ENCODE data around the gene PSMB8.

PSMB8 gene

DNA sequence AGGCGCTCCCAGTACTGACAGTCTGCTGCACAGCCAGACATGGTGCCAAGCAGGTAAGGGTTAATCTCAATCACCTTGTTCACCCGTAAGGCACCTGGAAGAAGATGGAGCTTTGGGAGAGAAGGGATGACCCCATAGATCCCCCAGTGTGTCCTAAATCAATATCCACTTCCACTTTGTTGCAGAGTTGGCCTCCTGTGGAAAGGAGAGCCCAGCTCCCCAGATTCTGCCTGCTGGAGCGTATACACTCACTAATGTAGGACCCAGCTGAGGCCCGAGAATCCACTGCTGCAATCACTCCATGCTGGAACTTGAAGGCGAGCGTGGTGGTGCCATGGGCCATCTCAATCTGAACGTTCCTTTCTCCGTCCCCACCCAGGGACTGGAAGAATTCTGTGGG, 1.2 kb downstream of the PSMB8 start:
- ChIA-PET CTCF (no interaction called here), POLR2A (no interaction called here)
- TF ChIP-seq BHLHE40 (IDR thresholded peaks at IDR 0.05; ENCODE audit: borderline replicate concordance) (no peak), NFRKB (IDR thresholded peaks at IDR 0.05) (no peak), PKNOX1 (IDR thresholded peaks at IDR 0.05) (no peak), TARDBP (IDR thresholded peaks at IDR 0.05) (no peak), FOXK2 (IDR thresholded peaks at IDR 0.05) (no peak), ELF4 (IDR thresholded peaks at IDR 0.05) (no peak), SUZ12 (IDR thresholded peaks at IDR 0.05) (no peak), ZNF384 (IDR thresholded peaks at IDR 0.05) (no peak), SP1 (IDR thresholded peaks at IDR 0.05) (no peak), LEF1 (IDR thresholded peaks at IDR 0.05; ENCODE audit: borderline replicate concordance) (no peak), L3MBTL2 (conservative IDR thresholded peaks at IDR 0.05) (no peak), HDGF (IDR thresholded peaks at IDR 0.05; ENCODE audit: borderline replicate concordance) (no peak), ARNT (IDR thresholded peaks at IDR 0.05) (no peak), CTBP1 (IDR thresholded peaks at IDR 0.05; ENCODE audit: borderline replicate concordance) (no peak), FOXA1 (IDR thresholded peaks at IDR 0.05) (no peak)
- DNase-seq (ENCODE audit: extremely low spot score) = no peak

DNA sequence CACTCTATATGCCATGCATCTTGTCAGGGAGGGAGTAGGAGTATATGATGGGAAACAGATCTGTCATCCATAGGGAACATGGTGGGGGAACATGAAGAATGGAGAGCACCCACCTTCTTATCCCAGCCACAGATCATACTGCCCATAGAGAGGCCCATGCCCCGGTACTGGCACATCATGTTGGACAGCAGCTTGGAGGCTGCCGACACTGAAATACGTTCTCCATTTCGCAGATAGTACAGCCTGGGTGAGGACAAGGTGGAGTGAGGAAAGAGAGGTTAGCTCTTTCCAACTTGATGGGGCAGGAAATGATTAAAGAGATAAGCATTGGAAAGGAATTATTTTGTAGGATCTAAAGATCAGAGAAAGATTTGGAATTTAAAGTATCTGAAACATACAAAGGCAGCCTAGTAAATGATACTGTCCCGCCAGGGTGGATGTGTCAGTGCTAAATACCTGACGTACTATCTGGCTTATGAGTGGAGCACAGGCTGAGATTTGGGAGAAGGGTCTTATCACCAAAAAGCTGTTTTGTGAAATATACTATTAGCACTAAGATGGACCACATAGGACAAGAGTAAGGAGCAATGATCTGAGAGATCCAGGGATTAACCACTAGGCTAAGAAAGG, 1.7 kb downstream of the PSMB8 start:
- no peak for DNase-seq (ENCODE audit: extremely low spot score)
- TF ChIP-seq ZNF384 (IDR thresholded peaks at IDR 0.05) (no peak), ARNT (IDR thresholded peaks at IDR 0.05) (no peak), NFRKB (IDR thresholded peaks at IDR 0.05) (no peak), SUZ12 (IDR thresholded peaks at IDR 0.05) (no peak), BHLHE40 (IDR thresholded peaks at IDR 0.05; ENCODE audit: borderline replicate concordance) (no peak), LEF1 (IDR thresholded peaks at IDR 0.05; ENCODE audit: borderline replicate concordance) (no peak), FOXA1 (IDR thresholded peaks at IDR 0.05) (no peak), FOXM1 (IDR thresholded peaks at IDR 0.05; ENCODE audit: borderline replicate concordance) (no peak), SP1 (IDR thresholded peaks at IDR 0.05) (no peak), PKNOX1 (IDR thresholded peaks at IDR 0.05) (no peak), CTBP1 (IDR thresholded peaks at IDR 0.05; ENCODE audit: borderline replicate concordance) (no peak), HDGF (IDR thresholded peaks at IDR 0.05; ENCODE audit: borderline replicate concordance) (no peak), L3MBTL2 (conservative IDR thresholded peaks at IDR 0.05) (no peak), TARDBP (IDR thresholded peaks at IDR 0.05) (no peak), FOXK2 (IDR thresholded peaks at IDR 0.05) (no peak), ELF4 (IDR thresholded peaks at IDR 0.05) (no peak)
- POLR2A ChIA-PET = interaction anchor here (0.7 kb wide), 1 partner anchor 12 kb away, joined by 4 read pairs; the partner anchor contains the start of genes PSMB9 and TAP1
- CTCF ChIA-PET = interaction anchor here (1.3 kb wide), 1 partner anchor 26 kb away, joined by 5 read pairs; no protein-coding TSS in a partner anchor

DNA sequence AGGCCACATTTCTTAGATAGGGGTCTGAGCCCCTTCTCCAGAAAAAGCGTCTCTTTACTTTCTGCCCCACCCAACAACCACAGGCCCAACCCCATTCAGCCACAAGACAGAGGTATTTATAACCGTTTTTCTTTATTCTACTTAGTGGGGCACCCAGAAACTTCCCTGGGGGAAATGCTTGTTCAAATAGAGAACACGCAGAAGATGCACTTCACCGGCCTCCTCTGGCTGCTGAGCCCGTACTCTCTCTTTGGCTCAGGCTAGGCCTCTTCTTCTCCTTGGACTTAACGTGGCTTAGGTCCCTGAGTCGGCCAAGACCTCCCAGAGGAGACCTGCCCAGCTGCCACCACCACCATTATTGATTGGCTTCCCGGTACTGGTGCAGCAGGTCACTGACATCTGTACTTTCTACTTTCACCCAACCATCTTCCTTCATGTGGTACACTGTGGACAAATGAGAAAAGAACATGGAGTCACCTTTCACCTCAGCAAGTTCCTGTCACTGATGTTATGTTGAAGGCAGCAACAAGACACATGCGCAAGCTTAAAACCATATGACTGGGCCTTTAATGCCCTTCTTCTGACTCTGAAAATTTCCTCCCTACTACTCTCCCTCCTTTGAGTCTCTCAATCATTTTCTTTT, 3.1 kb downstream of the PSMB8 start:
- TF ChIP-seq ZNF384 (IDR thresholded peaks at IDR 0.05) (no peak), FOXA1 (IDR thresholded peaks at IDR 0.05) (no peak), FOXM1 (IDR thresholded peaks at IDR 0.05; ENCODE audit: borderline replicate concordance) (no peak), BHLHE40 (IDR thresholded peaks at IDR 0.05; ENCODE audit: borderline replicate concordance) (no peak), ELF4 (IDR thresholded peaks at IDR 0.05) (no peak), FOXK2 (IDR thresholded peaks at IDR 0.05) (no peak), SP1 (IDR thresholded peaks at IDR 0.05) (no peak), PKNOX1 (IDR thresholded peaks at IDR 0.05) (no peak), CTBP1 (IDR thresholded peaks at IDR 0.05; ENCODE audit: borderline replicate concordance) (no peak), ARNT (IDR thresholded peaks at IDR 0.05) (no peak), SUZ12 (IDR thresholded peaks at IDR 0.05) (no peak), TARDBP (IDR thresholded peaks at IDR 0.05) (no peak), LEF1 (IDR thresholded peaks at IDR 0.05; ENCODE audit: borderline replicate concordance) (no peak), L3MBTL2 (conservative IDR thresholded peaks at IDR 0.05) (no peak), HDGF (IDR thresholded peaks at IDR 0.05; ENCODE audit: borderline replicate concordance) (no peak)
- ChIA-PET POLR2A (interaction anchor here (0.9 kb wide), 1 partner anchor 131 kb away, joined by 3 read pairs; no protein-coding TSS in a partner anchor), CTCF (interaction anchor here (1.3 kb wide), 1 partner anchor 27 kb away, joined by 5 read pairs; no protein-coding TSS in a partner anchor)
- no peak for DNase-seq (ENCODE audit: extremely low spot score)

DNA sequence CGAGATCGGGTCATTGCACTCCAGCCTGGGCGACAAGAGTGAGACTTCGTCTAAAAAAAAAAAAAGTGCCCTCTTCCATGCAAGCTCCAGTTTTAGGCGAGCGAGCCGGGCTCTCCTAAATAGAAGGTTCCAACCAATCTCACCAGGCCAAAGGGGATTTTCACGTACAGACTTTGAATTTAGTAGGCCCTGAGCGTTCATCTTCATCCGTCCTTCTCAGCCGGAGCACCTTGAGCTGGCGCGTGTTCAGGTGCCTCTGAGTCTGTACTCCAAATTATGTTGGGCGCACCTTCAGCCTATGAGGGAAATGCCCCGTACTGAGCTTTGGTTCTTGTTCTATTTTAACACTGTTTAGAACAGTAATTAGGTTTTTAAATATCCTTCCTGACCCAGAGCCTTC, 4.5 kb downstream of the PSMB8 start:
- POLR2A ChIA-PET = interaction anchor here (1.3 to 3.1 kb wide), 4 partner anchors 12 to 133 kb away, joined by 3 to 54 read pairs (median 18); partner anchors contain the start of genes PSMB9 and TAP1
- no peak for TF ChIP-seq FOXM1 (IDR thresholded peaks at IDR 0.05; ENCODE audit: borderline replicate concordance)
- no peak for TF ChIP-seq ZNF384 (IDR thresholded peaks at IDR 0.05)
- no peak for TF ChIP-seq LEF1 (IDR thresholded peaks at IDR 0.05; ENCODE audit: borderline replicate concordance)
- TF ChIP-seq FOXA1 (IDR thresholded peaks at IDR 0.05) = no peak
- no peak for TF ChIP-seq CTBP1 (IDR thresholded peaks at IDR 0.05; ENCODE audit: borderline replicate concordance)
- TF ChIP-seq ELF4 (IDR thresholded peaks at IDR 0.05) = no peak
- TF ChIP-seq HDGF (IDR thresholded peaks at IDR 0.05; ENCODE audit: borderline replicate concordance) = no peak
- TF ChIP-seq FOXK2 (IDR thresholded peaks at IDR 0.05) = no peak
- no peak for TF ChIP-seq BHLHE40 (IDR thresholded peaks at IDR 0.05; ENCODE audit: borderline replicate concordance)
- no peak for TF ChIP-seq SUZ12 (IDR thresholded peaks at IDR 0.05)
- TF ChIP-seq TARDBP (IDR thresholded peaks at IDR 0.05) = no peak
- TF ChIP-seq NFRKB (IDR thresholded peaks at IDR 0.05) = no peak
- no peak for TF ChIP-seq L3MBTL2 (conservative IDR thresholded peaks at IDR 0.05)
- DNase-seq (ENCODE audit: extremely low spot score) = no peak
- CTCF ChIA-PET = interaction anchor here (0.6 to 3.2 kb wide), 14 partner anchors 12 to 145 kb away, joined by 3 to 74 read pairs (median 8); partner anchors contain the start of genes PSMB9 and TAP1
